Mucosa of gallbladder (tissue), 1 donor: ENCODE data around the gene PAM. TPM values are rescaled to one million over a fixed set of nuclear protein-coding genes. Genes with fewer than 3 reads are reported as not detected.

ENCODE experiments used
- DNase-seq: peaks from one replicate; pipeline ENCODE4 v3.0.0-alpha.2; 2020; ENCODE audit warnings: low spot score
- total RNA-seq: library from RNA; stranded (reverse); gene quantifications from one replicate; pipeline ENCODE4 v1.2.1, GENCODE V29; 2021
- donor health status: DM: no; HTN: no; CAD: no.

Gene PAM
- total RNA-seq, 1 donor from 2014 or later: 99.3 TPM

DNA sequence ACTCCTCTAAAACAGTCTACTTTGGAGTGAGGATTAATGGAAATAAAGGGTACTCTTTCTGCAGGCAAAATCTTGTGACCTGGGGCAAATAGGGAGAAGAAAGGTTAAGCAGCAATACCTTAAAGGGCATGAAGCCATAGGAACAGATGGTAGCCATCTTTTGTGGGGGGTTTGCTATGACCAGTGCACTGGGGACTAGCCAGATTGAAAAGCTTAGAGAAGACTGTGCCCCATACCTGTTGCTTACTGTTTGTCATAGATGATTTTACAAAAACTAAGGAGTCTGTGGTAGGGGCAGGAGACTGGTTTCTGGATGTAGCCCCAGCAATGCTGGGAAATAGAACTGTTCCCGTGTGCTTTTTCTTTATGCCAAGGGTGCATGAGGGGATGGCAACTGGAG, 58.6 kb downstream of the PAM start:
- no peak for DNase-seq

DNA sequence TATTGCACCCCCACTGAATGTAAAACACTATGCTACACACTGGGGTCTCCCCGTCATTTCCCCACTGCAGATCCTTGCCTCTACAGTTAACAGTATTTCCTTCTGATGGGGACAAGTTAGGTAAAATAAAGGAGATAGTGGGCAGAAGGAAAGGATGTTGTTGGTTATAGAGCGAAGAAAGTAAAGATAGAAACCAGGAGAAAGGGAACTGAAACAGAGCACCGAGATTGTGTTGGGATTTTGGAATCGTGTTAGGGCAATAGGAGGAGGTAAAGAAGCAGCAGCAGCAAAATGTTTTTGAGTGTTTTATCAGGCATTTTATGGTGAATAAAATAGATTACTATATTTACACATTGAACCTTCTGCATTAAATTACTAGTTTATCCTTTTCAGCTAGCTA, 60.0 kb downstream of the PAM start:
- DNase-seq: no peak

DNA sequence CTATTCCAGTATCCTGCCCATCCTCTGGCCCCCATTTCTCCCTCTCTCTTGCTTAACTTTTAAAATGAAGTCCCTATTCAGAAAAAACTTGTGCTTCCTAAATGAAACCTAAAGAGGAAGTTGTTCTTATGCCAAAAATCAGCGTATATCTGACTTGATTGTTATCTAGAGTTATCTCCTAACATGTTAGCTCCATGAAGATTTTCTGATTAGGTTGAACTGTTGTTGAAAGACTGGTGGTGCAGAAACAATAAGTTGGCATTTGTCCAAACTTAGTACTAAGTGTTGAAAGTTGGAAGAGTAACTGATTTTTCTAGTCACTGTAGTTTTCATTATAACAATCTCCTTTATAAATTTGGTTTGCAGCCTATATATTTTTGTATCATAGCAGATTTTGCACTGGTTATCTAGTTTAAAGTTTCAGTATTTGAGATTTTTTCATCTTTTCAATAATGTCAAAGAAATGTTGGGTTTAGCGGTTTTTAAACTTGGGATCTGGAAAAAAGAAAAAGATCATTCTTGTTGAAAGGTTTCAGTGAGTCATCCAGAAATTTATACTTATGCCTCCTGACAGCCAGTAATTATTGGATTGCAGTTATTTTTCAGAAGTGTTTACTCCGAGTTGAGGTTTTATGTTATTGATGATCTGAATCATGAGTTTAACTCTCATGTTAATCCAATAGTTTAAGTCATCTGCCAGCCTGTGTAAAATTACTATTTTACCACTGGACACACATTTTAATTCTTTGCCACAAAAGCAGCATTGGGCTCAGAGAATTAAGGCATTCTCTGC, 60.6 kb downstream of the PAM start:
- DNase-seq: no peak

DNA sequence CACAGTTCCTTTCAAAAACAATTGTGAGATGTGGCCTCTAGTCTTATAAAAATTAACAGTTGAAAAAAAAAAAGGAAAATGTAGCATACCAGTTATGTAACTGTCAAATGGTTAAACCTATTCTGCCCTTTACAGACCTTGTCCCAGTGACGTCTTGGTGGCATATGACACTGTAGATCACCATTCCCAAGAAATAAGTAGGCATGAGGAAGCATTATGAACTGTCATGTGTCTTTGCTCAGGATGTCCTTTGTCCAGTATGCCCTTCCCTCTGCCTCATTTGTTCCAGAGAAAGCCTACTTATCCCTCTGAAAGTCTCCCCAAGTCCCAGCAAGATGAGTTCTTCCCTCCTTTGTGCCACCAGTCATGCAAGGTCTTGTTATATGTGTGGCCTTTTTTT, 63.2 kb downstream of the PAM start:
- no peak for DNase-seq

DNA sequence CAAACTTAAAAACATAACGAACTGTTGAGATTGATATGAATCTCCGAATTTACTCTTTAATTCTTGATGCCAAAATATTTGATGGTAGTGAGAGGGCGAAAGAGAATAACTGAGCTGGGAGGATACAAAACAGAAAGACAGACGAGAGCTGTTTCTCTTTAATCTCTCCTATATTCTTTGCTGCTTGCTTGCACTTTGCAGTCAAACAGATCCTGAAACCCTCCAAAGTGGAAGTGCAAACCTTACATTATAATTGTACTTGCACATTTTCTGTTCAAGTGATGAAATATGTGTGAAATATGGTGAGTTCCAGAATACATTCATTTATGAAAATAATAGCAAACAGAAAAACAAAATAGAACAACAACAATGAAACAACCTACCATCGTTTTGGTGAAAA, 63.8 kb downstream of the PAM start:
- no peak for DNase-seq

DNA sequence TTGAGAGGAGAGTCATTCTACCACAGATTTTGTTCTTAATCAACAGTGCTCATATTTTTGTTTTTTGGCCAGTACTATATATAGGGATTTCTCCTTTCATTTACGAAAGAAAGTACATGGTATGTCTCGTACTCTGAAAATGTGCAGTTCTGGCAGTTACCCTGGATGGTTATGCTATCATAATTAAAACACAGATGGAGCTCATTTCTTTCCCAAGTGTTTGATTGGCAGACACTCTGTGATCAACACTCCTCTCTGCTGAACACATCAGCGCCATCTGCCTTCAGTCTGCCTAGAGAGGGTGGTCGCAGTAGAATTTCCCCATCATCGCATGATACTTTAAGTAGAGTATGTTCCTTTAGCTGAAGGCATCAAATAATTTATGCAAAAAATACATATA, 64.5 kb downstream of the PAM start:
- DNase-seq: no peak

DNA sequence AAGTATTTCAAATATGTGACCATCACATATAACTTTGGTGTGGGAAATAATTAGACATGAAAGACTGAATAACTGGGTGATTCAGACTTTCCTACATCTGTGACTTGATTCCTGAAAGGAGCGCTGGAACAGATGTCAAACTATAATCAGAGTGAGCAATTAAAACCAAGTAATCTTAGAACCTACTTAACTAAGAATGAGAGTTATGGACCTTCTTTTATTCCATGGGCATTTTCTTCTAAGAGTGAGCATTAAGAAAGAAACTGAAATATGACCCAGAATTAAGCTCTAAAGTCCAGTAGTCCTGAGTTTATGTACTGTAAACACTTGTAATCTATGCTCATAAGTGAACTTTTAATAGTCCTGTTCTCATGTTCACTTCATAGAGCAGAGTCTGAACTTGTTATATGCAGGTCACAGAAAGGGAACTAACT, 68.4 kb downstream of the PAM start:
- no peak for DNase-seq

DNA sequence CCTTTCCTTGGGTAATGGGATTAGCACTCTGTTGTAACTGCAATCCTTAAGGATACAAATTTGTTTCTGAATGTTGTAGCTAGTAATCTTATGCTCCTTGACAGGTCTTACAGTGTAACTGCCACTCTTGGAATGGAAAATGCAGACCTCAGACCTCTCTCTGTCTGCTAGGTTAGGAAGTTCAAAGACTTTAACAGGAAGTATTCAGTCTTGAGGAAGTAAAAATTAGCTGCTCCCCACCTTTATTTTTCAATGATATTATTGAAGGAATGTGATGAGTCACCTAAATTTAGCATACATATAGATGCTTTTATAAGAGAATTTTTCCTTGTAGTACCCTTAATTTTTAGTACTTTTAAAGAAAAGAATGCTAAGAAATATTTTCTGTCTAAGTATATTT, 71.5 kb downstream of the PAM start:
- no peak for DNase-seq

DNA sequence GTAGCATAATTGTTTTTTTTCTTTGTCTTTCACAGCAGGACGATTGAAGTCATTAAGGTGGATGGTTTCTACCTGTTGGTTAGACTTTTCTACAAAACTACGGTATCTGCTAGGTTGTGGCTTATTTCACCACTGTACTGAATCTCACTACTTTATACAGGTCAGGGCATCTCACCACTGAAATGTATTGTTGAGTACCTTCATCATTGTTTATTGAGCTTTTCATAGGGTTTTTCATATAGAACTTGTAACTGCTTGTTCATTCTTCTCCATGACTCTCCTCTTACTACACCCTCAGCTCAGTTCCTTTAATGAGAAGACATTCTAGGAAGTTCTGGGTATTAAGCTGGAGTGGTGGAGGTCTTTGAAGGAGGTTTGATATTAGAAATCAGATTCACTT, 75.1 kb downstream of the PAM start:
- DNase-seq: no peak

DNA sequence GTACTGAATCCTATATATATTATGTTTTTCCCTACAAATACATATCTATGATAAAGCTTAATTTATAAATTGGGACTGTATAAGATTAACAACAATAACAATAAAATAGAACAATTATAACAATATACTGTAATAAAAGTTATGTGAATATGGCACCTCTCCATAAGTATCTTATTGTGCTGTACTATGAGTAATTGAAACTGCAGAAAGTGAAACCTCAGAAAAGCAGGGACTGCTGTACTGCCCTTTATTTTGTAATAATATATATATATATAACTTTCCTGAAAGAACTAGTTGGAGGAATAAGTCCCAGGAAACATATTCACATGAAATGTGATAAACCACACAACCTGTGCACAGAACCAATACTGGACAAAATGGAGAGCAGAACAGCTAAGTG, 77.3 kb downstream of the PAM start:
- DNase-seq: no peak

DNA sequence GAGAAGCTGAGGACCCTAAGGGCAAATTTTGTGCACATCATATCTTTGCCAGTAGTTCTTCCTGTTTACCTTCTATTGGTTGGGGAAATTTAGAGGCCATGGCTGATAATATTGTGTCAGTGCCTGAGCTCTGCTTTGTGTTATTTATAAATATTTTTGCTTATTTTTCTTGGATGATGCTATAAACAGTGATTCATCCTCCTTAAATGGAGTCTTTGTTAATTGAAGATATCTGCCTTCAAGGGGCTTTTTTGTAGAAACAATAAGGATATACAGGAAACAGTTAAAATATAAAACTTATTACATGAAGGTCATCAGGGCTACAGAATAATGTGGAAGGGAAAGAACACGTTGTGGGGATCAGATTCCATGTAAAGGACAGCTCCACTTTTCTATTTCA, 78.0 kb downstream of the PAM start:
- no peak for DNase-seq

DNA sequence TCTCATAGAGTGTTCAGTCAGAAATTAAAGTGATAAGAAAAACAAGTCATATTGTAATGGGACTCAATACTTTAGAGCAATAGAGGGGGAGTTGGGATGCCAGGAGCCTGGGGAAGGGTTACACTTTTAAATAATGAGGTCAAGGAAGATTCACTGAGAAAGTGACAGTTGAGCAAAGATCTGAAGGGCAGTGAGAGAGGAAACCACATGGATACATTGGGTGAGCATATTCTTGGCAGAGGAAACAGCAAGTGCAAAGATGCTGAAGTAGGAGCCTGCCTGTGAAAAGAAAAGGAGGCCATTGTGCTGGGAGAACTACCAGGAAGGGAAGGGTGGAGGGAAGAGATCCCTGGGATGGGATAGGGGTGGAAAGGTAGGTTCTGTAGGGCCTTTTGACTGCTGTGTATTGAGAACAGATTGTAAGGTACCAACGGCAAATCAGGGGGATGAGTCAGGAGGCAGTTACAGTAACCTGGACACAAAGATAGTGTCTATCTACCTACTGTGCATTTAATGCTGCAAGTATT, 79.4 kb downstream of the PAM start:
- DNase-seq: no peak

DNA sequence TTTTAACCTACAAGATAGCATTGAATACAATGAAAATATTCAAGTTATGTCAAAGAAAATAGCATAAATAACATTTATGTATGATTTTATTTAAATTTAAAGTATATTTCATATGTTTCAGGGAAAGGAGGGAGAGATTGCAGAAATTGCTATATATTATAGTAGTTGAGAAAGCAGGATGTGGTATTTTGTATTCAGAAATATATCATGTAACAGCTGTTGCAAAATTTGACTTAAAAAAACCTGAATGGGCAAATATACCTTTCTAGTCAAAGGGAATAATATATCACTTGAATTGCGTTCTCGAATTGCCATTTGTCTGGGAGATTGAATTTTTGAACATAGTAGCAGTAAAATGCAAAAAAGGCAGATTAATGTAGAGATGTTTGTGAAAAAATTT, 80.6 kb downstream of the PAM start:
- no peak for DNase-seq

DNA sequence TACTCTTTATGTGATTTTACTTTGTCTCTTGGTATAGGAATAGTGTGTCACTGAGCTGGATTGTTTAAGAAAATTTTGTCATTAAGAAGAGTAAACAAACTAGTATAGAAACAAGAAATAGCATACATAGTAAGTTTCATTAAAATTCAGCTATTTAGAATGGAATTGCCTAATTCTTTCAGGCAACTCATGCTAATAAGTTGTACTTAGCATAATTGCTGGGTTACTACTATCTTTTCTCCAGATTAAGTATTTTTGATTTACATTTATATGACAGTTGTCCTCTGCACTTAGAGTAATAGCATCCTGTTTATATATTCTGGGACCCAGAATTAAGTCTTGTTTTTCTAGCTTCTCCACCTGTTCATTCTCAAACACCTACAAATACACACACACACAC, 85.9 kb downstream of the PAM start:
- DNase-seq: no peak

DNA sequence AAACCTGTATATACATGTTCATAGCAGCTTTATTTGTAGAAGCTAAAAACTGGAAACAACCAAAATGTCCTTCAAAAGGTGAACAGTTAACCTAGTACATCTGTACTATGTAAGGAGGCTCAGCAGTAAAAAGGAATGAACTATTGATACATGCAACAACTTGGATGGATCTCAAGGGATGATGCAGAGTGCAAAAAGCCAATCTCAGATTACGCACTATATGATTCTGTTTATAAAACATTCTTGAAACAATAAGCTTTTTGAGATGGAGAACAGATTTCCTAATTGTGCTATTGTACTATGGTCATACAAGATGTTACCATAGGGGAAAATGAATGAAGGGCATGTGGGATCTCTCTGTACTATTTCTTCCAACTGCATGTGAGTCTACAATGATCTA, 88.9 kb downstream of the PAM start:
- no peak for DNase-seq

DNA sequence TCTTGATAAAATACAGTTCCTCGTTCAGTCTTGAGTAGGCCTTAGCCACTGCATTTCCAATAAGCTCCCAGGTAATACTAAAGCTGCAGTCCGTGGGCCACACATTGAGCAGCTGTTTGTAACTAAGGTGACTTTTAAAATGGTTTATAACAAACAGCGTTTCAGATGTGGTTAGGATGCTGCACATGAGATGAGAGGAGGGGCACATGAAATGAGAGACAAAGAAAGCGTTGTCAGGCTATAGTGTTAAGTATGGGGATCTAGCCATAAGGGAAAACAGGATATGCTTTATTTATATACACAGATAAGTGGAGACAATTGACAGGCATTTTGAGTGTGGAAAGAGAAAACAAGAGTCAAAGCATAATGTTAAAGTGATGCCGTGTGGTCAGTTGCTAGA, 89.9 kb downstream of the PAM start:
- no peak for DNase-seq

DNA sequence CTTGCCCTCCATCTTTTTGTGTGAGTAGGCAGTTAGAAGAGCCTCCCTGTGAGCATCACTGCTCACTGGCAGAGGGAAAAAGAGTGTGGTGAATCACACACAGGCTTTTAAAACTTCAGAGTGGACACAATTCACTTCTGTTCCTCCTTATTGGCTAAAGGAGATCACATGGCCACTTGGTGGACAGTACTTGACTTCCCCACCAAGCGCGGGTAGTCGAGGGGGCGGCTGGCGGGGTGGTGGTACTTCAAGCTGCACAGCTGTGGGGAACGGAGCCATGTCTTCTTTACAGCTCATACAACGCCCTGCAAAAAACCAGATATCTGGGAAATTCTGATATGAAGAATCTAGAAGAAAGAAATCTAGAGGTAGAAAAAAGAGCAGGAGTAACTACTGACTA, 95.4 kb downstream of the PAM start:
- no peak for DNase-seq

DNA sequence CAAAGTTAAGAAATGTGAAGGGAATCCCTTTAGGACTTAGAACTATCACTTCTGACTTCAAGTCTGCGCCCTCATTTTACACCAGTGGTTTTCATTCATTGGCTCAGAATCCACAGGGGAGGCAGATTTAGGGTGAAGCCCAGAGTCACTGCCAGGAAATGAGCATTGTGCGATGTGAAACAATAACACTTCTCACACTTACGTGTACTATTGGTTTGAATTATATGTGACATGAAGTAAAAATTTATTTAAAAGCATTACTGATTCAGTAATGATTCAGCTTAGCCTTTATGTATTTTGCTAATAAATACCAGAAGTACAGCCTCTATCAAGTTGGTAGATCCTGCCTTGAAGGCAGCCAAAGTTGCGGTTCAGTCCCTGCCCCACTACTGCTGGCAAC, 98.6 kb downstream of the PAM start:
- no peak for DNase-seq

DNA sequence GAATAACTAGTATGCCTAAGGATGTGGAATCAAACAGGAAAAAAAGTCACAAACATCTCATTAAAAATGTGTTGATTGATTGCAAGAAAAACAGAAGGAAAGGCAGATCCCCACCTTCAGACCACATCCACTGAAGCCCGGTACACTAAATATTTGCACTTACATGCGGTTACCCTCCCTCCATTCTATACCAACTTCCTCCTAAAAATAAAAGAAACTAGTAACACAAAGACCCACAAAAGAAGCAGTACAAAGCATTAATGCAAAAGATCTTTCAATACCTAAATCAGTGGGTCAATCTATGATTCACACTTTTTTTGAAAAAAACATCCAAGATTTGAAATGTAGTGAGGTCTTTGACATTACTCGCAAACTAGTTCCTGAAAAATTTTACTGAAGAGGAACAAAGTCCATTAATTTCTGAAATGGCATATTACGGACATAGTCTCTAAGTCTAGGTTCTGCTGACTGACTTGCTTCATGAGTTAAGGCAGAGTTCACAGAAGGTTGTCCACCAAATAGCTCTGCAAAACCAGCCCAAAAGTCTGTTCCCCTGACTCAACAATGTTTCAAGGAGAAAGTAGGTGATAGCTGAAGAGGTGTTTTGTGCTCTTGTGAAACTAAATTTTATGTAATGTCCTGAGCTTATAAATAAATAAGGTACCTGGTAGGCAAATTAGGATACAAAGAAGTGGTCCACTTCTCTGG, 100.7 kb downstream of the PAM start:
- no peak for DNase-seq

DNA sequence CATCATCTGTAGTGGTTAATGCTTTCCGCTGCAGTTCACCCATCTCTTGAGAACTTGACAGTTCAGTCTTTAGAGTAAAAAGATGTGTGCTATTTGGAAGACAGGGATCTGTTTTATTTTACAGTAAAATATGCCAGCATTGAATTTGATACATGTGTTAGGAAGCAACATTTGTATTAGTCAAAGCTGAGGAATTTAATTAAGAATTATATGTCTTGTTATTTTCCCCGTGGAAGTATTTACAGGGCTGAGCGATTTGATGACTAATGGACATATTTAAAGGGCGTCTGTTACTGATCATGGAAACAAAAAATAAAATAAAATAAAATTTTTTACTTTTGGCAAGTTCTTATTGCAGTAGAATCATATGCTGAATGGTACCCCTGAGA, 101.3 kb downstream of the PAM start:
- no peak for DNase-seq

DNA sequence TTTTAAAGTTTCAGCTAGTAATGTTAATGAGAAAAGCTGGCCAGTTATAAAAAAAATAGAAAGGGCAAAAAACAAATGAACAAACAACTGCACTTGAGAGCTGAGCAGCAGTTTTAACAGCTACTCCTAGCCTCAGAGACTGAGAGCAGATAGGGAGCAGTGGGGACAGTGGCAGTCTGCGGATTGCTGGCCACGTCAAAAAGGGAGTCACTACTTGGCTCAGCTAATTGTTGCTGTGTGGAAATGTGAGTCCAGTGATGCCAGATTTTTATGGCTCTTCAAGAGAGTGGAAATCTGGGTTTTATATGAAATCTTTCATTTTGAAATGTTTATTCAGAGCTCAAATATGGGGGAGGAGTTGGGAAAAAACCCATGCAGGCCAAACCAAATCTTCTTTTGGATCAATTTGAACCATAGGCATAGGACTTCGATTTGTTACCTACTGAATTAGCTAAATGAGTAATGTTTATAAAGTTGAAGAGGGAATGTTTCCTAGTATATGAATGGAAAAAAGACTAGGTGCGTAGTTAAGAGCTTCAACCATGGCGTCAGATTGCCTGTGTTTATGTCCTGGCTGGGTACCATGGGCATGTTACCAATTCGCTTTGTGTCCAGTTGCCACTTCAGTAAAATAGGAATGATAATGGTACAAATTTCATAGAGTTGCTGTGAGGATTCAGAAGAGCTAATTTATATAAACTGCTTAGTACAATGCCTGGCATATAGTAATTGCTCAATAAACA, 102.1 kb downstream of the PAM start:
- no peak for DNase-seq

DNA sequence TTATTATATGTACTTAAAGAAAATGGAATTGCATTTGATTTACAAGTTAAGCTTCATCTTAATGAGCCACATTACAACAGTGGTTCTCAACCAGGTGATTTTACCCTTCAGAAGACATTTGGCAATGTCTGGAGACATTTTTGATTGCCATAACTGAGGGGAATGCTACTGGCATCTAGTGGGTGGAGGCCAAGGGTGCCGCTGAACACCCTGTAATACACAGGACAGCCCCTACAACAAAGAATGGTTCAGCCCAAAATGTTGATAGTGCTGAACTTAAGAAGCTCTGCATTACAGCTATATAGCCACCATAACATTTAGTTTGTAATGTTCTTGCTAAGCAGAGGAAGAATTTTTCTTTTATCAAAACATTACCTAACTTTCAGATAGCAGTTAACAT, 103.1 kb downstream of the PAM start:
- no peak for DNase-seq

DNA sequence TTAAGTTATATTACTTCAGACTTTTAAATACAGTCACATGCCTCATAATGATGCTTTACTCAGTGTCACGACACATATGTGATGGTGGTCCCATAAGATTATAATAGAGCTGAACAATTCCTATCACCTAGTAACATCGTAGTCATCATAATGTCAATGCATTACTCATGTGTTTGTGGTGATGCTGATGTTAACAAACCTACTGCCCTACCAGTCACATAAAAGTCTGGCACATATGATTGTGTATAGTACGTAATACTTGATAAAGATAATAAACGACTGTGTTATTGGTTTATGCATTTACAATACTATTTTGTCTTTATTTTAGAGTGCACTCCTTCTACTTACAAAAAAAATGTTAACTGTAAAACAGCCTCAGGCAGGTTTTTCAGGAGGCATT, 103.7 kb downstream of the PAM start:
- no peak for DNase-seq
